ENCODE data around the gene LRP8.
"Not testable (repeated sequence)": the region's sequence is repeated elsewhere in the genome, so short reads cannot be mapped to it uniquely, and the experiment has no call there.

Gene LRP8

DNA sequence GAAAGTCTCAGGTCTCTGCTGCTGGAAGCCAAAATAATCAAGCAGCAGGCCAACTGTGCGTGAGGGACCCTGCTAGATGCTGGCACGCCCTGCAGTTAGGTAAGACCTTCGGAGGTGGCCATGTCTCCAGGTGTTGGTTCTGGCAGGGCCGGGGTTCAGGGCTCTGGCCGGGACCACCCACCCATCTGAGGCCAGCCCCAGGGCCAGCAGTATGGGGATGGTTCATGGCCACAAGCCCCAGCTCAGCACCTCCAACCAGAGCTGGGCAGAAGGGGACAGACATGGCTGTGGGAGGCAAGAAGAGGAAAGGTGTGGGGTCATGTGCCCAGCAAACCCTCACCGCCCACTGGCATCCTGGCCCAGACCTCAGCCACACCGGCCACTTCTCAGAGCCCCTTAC, 23.3 kb downstream of the LRP8 start:
- DNase-seq (ENCODE audit: low read depth), result no peak

DNA sequence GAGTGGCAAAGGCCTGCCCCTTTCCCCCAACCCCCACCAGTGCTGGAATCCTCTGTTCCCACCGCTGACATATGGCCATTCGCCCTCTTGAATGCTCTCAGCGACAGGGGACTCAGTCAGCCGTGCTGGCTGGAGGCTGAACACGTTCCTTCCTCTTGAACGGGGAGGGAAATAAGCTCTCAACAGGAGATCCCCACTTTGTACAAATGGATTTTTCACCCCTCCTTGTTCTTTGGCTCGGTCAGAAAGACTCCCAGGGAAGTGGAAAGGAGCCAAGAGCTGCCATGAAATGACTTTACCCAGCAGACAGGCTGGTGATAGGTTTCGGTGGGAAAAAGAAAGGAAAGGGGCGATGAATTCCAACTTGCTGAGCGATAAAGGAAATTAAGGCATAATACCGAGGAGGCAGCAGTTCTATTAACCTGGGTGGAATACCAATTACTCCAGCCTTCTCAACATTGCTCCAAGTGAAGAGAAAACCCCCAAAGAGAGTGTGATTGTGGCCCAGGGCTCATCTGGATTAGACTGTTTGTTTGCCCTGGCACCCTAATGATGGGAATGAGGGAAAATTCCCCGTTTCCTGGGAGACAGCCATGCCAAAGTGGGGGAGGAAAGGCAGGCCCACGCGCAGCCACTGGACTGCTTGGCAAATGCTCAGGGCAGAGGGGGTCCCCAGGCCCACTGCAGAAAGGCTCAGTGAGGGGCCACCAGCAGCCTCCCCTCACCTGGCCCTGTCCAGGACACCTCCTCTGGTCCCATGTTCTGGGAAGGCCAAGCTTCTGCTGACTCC, 23.9 kb downstream of the LRP8 start:
- no peak for DNase-seq (ENCODE audit: low read depth)

DNA sequence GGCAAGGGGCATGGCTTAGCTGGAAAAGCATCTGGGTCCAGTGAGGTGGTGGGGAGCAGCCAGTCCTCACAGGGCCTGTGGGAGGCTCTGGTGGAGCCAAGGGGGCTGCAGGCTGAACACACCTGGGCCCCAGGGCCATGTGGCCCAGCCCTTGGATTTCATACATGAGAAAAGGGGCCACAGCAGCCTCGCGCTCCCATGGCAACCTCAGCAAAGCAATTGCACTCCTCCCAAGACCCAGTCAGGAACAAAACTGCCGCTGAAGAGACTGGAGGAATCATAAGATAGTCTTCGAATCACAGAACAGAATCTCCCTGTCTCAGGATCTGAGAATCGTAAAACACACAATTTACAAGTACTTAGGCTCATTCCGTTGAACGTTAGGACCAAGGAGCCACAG, 24.6 kb downstream of the LRP8 start:
- DNase-seq (ENCODE audit: low read depth), result no peak

DNA sequence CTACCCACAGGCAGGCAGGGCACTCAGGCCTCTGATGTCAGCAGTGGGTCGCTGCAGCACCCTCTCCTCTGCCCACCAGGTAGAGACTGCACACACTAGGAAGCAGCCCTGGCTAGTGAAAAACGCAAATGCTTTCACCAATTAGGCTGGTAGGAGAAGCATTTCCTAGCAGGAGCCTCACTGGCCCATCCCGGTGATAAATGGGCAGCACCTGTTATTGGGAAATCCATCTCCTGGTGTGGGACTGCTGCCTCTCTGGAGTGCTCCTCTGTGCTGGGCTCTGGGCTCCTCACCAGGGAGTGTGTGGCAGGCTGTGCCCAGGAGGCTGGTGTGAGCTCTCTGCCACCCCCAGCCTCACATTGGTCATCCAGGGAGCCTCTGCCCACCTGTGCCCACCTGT, 28.6 kb downstream of the LRP8 start:
- DNase-seq (ENCODE audit: low read depth), result no peak

DNA sequence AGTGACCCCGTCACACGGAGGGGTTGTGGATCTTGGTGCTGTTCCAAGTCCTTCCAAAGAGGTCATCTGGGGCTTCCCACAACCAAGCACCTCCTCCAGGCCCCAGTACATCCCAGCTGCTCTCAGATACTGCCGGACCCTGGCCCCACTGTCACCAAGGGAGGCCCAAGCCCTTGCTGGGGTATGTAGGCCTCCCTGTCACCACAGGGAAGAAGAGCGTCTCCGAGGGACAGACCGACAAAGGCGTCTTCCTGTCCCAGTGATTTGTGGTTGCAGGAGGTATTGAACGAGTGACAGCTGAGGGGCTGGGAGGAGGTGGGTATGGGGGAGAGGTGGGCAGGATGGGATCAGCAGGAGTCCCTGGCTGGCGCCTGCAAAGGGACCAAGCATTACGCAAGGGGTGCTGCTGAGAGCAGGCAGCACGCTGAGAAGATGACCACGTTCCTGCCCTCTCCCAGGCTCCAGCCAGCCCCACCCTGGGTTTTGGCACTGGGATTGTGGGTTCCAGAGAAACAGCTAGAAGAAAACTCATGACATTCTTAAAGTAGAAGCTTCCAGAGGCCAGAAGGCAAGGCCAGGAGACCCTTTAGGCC, 29.7 kb downstream of the LRP8 start:
- DNase-seq (ENCODE audit: low read depth), result no peak

DNA sequence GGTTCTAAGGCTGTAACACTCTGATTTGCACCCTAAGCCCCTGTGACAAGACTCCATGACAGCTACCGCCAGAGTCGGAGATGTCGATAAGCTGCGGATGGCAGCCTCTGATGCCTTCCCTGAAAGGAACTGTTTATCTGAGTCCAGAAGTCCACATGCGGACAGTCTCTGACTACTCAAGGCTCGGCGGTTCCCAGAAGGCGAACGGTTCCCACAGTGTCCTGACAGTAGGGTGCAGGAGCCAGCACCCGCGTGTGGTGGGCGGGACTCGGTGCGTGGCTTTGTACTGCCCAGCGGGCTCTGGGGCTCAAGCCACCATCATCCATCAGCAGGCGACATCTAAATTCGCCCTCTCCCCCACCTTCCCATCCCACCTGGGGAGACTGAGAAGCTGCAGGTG, 30.7 kb downstream of the LRP8 start:
- DNase-seq (ENCODE audit: low read depth), result no peak

DNA sequence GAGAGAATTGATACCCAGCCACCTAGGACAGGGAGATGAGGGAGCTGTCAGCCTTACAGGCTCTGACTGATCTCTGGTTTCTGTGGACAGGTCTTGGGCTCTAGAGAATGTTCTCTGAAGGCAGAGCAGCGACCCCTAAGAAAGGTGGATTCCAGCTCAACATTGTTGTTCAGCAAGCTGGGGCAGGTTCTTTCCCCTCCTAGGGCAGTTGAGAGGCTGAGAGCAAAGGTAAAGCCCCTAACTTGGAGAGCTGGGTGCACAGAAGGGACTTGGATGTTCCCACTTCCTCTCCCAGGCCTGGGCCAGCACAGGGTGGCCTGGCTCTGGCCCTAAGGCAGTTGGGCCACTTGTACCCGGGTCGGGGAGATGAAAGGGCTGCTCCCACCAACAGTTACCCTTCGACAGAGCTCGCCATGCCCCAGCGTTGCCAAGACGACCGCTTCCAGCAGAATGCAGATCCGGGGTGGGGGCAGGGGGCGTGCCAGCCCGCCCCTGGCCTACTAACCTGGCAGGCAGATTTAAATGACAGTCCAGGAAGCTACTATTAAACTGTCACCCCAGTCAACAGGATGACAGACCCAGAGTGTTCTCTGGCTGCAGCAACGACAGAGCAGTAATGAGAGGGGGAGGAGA, 31.6 kb downstream of the LRP8 start:
- DNase-seq (ENCODE audit: low read depth), result no peak

DNA sequence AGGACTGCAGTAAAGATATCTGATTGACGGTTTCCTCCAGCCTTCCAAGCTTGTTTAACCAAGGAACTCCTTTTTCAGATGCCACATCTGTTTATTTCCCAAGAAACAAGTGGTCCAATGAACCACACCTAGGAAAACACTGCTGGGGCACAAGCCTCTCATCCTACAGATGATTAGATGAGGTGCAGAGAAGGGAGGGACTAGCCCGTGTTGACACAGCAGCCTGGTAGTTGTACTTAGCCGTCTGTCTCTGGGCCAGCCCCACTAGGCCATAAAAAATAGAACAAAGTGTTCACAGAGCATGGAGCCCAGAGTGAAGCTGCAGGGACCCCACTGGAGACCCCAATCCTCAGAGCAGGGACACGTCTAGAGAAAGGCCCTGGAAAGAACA, 32.1 kb downstream of the LRP8 start:
- no peak for DNase-seq (ENCODE audit: low read depth)

DNA sequence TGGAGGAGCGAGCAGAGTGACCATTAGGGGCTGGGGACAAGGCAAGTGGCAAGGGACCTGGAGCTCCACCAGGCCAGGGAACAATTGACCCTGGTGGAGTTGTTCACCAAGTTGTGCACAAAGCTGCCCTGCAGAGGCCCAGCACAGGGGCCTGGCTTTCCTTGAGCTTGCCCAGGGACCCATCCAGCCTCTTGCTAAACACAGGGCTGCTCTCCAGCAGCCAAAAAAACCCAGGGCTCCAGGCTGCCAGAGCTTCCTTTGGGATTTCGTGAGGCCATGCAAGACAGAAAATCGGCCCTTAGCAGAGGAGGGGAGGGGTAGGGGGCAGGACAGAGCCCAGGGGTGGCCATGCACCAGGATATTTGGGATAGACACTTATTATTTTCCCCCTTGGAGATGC, 32.6 kb downstream of the LRP8 start:
- no peak for DNase-seq (ENCODE audit: low read depth)

DNA sequence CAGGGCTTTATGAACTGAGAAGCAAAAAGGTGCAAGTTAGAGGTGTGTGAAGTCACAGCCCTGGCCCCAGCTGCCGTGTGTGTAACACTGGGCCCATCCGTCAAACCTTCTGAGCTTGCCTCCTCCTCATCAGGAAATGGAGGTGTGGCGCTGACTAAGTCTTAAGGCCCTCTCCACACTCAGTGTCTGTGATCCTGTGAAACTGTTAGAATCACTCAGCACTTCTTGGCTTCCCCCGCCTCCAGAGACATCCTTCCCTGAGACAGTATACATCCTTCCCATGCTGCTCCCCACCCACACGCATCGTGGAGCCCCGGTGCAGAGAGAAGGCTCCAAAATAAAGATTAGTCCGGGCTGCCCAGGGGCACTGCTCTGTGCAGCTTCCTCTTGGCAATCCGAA, 33.3 kb downstream of the LRP8 start:
- DNase-seq (ENCODE audit: low read depth), result peak; percentile 45

DNA sequence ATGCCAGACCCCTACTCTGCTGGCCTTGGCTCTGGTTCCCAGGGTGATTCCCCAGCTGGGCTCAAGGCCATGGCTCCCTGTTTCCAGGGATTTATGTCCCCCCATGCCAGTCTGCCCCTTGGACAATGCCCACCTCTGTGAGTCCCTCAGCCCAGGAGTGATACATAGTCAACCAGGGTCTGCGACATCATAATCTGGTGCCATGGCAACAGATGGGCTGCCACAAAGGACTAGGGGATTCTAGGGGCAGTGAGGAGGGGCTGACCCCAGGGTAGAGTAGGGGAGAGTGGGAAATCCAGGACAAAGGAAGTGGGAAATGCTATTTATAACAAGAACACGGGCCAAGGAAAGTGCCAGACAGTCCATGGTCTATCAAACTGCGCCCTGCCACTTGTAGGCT, 33.8 kb downstream of the LRP8 start:
- no peak for DNase-seq (ENCODE audit: low read depth)

DNA sequence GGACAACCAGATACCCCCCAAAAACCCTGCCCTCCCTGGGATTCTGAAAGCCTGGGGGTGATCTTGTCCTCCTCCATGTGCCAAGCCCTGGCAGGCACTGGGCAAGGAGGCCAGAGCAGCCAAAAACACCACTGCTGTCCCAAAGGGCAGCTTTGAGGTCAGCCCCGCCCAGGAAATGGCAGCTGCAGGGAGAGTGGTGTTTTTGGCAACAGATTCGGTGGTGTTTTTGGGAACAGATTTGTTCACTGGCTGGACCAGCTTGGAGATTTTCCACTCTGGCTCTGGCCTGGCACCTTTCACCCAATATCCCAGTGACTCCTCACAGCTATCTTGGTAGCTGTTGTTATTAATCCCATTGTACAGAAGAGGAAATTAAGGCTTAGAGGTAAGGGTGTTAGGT, 34.7 kb downstream of the LRP8 start:
- DNase-seq (ENCODE audit: low read depth), result no peak

DNA sequence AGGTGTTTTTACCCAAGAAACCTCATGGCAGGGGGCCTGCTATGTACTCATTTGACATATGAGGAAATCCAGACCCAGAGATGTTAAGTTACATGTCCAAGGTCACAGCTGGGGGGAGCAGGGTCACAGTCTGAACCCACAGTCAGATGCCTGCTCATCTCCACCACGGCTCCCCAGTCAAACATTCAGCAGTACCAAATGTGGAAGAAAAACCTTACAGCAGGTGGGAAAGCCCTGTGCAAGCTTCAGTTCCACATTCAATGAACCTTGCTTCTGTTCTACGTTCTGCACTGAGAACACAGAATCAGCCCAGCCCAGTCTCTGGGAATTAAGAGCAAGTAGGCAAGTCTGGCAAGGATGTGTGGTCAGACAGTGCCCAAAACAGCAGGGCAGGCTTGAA, 35.2 kb downstream of the LRP8 start:
- no peak for DNase-seq (ENCODE audit: low read depth)

DNA sequence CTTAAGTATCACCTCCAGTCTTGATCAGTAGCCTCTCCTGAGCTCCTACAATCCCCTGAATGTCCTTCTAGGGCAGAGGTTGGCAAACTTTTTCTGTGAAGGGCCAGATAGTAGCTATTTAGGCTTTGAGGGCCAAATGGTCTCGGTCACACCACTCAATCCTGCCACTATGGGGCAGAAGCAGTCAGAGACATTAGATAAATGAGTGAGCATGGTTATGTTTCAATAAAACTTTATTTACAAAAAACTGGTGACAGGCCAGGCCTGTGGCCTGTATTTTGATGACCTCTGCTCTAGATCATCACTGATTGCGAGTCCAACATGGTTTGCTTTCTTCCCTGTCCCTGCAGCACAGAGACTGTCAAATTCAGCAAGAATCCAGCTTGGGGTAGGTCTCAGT, 36.3 kb downstream of the LRP8 start:
- no peak for DNase-seq (ENCODE audit: low read depth)

DNA sequence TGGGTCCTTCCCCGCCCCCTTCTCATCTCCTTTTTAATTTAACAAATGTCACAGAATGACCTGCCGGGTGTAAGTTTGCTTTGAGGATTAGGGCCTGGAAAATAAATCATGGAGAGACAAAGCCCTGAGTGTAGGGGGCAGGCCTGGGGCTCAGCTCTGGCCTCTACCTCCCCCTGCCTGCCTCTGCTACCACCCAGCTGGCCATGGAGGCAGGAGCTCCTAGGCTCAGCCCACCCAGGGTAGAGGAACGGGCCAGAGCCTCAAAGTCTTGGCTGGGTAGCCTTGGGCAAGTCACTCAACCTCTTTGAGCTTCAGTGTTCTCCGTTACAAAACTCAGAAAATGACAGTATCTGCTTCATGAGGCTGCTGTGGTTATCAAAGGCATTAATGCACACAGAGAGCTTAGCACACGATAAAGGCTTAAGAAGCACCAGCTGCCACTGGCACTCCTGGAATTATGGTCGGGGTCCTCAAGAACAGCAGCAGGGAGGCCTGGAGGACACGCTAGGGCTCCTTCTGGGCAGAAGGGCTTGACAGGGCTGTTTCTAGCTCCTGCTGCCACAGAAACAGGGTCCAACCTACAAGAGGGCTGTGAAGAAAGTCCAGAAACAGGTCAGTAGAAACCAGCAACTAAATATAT, 39.0 kb downstream of the LRP8 start:
- DNase-seq (ENCODE audit: low read depth), result no peak

DNA sequence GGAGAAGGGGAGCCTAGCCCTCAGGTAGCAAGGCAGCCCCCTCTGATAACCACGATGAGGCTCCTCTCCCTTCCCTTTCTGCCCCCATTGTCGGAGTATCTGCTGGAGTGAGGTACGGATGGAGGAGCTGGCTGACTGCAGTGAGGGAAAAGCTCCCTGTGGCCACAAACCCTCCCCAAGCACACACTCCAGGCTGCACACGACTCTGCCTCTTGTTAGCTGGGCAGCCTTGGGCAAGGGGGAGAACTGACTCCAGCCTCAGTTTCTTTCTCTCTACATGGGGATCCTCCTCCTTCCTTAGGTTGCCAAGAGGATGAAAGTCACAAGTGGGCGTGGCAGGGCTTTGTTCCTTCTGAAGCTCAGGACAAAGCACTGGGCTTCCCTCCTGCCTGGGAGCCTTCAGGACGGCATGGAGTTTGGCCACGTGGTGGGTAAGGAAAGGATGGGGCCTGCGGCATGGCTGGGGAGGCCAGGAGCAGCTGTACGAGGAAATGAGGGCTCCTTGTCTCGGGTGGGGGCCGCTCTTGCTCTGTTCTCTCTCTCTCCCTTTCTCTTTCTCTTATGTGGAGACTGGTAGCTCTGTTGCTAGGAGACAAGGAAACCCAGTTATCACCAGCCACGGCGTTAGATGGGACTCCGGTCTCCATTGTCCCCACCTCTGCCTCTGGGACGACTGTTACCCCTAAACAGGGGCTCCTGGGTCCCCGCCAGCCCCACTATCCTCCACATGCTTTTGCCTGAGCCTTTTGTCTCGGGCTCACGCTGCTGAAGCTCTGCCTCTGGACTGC, 39.7 kb downstream of the LRP8 start:
- no peak for DNase-seq (ENCODE audit: low read depth)

DNA sequence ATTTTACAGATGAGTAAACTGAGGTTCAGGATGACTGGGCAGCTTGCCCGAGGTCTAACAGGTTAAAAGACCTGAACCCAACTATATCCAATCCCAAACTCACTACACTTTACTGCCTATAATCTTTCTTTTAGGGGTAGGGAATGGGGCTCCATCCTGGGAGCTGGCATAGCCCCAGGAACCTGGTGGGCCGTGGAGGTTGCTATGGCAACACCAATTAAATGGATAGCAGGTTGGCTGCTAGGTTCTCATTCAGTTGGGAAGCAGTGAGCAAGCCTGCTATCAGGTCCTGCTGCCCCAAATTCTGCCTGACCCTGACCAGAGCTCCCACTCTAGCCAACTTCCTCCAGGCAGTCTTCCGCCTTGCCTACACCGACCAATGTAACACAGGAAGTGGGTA, 40.9 kb downstream of the LRP8 start:
- DNase-seq (ENCODE audit: low read depth), result no peak

DNA sequence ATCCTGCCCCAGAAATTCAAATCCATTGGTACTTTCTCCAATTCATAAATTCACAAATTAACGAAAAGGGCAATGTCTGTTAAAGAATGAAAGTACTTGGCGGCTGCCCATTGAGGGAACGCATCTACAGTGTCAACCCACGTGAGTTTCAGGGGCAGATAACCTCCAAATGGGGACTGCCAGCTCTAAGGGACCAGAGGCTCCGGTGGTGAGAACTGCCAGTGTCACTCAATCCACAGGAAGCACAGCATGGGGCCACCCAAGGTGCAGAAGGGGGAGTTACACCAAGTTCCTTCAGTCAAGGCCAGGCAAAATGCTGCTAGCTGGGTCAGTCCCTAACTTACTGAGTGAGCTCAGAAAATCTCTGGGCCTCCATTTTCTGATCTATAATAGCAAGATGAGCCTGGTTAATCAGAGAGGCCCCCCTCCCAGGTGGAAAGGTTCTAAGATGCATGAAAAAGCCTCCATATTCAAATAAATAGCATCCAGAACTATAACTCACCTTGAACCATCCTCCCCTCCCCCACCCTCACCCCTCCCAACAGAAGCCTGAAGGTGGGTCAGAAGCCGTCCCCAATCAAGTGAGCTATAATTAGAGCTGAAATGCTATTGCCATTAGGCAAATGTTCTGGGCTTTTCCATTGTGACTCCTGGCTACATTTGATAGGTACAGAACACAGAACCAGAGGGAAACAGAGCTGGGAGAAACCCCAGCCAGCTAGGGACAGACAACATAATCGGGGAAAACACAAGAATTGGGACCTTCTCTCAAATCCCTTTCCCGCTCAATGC, 41.7 kb downstream of the LRP8 start:
- no peak for DNase-seq (ENCODE audit: low read depth)

DNA sequence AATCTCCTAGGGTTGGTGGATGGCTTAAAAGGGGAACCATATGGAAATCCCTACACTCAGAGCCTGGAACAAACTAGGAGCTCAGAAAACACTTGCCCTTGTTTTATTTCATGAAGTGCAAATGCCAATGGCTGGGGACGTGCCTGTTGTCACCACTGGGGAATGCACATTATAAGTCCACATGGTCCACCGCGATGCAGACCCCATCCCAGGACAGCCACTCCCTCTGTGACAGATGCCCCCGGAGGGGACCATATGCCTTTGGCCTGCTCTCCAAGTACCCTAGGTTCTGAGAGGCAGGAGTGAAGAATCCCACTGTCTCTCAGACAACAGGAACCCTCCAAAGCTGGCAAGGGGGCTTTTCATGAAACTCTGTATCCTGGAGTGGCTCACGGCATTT, 42.3 kb downstream of the LRP8 start:
- no peak for DNase-seq (ENCODE audit: low read depth)

DNA sequence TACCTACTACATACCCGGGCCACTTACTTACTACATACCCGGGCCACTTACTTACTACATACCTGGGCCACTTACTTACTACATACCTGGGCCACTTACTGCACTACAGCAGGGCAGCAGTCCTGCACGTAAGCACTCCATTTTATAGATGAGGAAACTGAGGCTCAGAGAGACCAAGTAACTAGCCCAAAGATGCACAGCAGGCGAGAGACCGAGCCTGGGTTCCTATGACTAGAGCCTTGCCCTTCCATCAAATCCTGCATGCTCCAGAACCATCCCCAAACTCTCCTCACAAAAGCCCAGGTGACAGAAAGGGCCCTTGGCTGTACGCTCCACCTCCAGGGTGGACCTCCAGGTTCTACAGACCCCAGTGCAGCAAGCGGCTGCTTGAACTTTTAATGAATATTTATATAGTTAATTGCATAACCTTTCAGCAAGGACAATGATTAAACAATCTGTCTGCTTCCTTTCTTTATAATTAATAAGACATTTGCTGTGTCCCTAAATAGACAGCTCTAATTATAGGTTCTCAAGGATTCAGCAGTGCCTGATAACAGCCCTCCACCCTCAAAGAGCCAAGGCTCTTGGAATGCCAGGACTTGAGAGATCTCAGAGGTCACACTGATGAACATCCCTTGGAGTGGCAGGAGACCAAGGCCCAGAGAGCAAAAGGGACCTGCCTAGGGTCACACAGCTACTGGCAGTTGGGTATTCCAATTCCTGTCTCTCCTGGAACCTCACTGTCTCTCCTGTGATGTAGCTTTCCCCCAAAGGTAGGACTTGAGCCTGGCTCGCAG, 43.4 kb downstream of the LRP8 start:
- DNase-seq (ENCODE audit: low read depth), result no peak

DNA sequence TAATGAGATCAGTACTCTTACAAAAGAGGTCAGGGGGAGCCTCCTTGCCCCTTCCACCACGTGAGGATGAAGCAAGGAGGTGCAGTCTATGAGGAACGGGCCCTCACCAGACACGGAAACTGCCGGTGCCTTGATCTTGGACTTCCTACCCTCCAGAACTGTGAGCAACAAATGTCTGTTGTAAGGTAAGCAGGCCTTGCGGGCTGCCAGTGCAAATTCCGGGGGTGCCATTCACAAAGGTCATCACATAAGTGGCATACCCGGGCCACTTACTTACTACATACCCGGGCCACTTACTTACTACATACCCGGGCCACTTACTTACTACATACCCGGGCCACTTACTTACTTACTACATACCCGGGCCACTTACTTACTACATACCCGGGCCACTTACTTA, 44.7 kb downstream of the LRP8 start:
- not testable (repeated sequence) for DNase-seq (ENCODE audit: low read depth)
